K562 (cell line): ENCODE results near the gene COPS6. TPM values are rescaled to one million over a fixed set of nuclear protein-coding genes. Genes with fewer than 3 reads are reported as not detected.

Source experiments
- CBX2 ChIP-seq: fragments of 200-600 bp; sonication (generic); IDR thresholded peaks from one replicate; pipeline ENCODE4 v1.6.1; 2012; ENCODE audit warnings: mild to moderate bottlenecking, low read length, inconsistent platforms; ENCODE audit not compliant: insufficient read depth, poor library complexity, severe bottlenecking
- ZBTB33 ChIP-seq: sonication (generic); formaldehyde crosslinking; IDR thresholded peaks from 2 replicates; pipeline ENCODE4 v1.8.1; 2023; ENCODE audit warnings: mild to moderate bottlenecking, missing genetic modification reagents
- ZBTB40 ChIP-seq, 2 experiments: fragments of 450-650 bp in 1 of 2; sonication (generic) in 1 of 2; formaldehyde crosslinking in 1 of 2; IDR thresholded peaks; 2 replicates each; pipeline versions ENCODE4 v1.7.1 to v1.9.0; 2016 to 2022; ENCODE audit warnings: inconsistent platforms in 1 of 2, mild to moderate bottlenecking in 1 of 2, missing genetic modification reagents in 1 of 2
- ZNF407 ChIP-seq: fragments of 450-650 bp; IDR thresholded peaks from 2 replicates; pipeline ENCODE4 v1.6.1; 2016; ENCODE audit warnings: low read depth
- ZNF551 ChIP-seq: fragments of 250-450 bp; sonication (Bioruptor Pico); IDR thresholded peaks from 2 replicates; pipeline ENCODE4 v1.5.0; 2021; ENCODE audit warnings: mild to moderate bottlenecking, moderate library complexity
- polyA plus RNA-seq, 8 experiments: library from polyadenylated mRNA; depleted of rRNA in 4 of 8; stranded (reverse) in 5 of 8; unstranded in 3 of 8; fragments of >200 nt; fragmentation: Nextera tagmentation in 2 of 8; fragmentation: Illumina TruSeq in 1 of 8; extraction: Ambion mirVana in 2 of 8; extraction: Trizol in 1 of 8; gene quantifications; 2 replicates each; pipeline versions ENCODE4 v1.2.1 to v1.2.3, GENCODE V29; 2011 to 2014; ENCODE audit warnings: inconsistent platforms in 1 of 8, missing spikeins in 1 of 8
- total RNA-seq, 7 experiments: library from RNA; depleted of rRNA in 6 of 7; stranded (reverse); fragments of >200 nt in 6 of 7; fragmentation: Illumina TruSeq in 2 of 7; extraction: Trizol in 2 of 7; gene quantifications; 2 replicates each; pipeline versions ENCODE4 v1.2.1 to v1.2.3, GENCODE V29; 2011 to 2021; ENCODE audit warnings: low replicate concordance in 1 of 7

COPS6 gene
- total and polyA plus RNA-seq, 9 of the 15 experiments (the other 6 are each of a cell fraction or from before 2014, with no cell fraction given) = 63.0 to 331 (median 168) TPM

GRCh38 chr7:100126931-100127865, 38.4 kb downstream of the COPS6 start, which contains the start of gene MBLAC1 (continued):
- TF ChIP-seq CBX2 (no peak), ZBTB40 (IDR thresholded peaks at IDR 0.05) (0 out of 2 replicates have a peak, but pooled peaks have one; percentile 23), ZBTB40 (CRISPR knock-in tag; IDR thresholded peaks at IDR 0.05) (no peak), ZNF551 (CRISPR knock-in tag) (no peak), ZBTB33 (no peak), ZNF407 (peak; percentile 86)
